Lung (tissue), 12 donors: ENCODE results near the gene PAFAH1B1. TPM values are rescaled to one million over a fixed set of nuclear protein-coding genes. Genes with fewer than 3 reads are reported as not detected.

Source experiments
- ATAC-seq: fragments of 200-7000 bp; cut with Tn5 transposase; one replicate; pipeline ENCODE4 v1.9.1; 2020; ENCODE audit warnings: moderate number of reproducible peaks; ENCODE audit not compliant: insufficient read depth, low FRiP score
- DNase-seq, 3 donors: peaks; one replicate each; pipeline ENCODE4 v3.0.0-alpha.2; 2013 to 2017
- H3K27ac ChIP-seq, 2 donors: one replicate each; pipeline ENCODE4 v1.5.1; 2013; ENCODE audit warnings: mild to moderate bottlenecking in 2 of 2, moderate library complexity in 2 of 2, control low read depth in 1 of 2, inconsistent platforms in 1 of 2, low read depth in 1 of 2, low read length in 1 of 2
- H3K27me3 ChIP-seq, 3 donors: one replicate each; pipeline ENCODE4 v1.5.1; 2013; ENCODE audit warnings: low read length in 2 of 3; ENCODE audit not compliant: control insufficient read depth in 3 of 3, insufficient read depth in 3 of 3
- H3K36me3 ChIP-seq, 4 donors: one replicate each; pipeline ENCODE4 v1.5.1; 2013; ENCODE audit warnings: low read length in 4 of 4, mild to moderate bottlenecking in 1 of 4, moderate library complexity in 1 of 4; ENCODE audit not compliant: control insufficient read depth in 4 of 4, insufficient read depth in 4 of 4
- H3K4me1 ChIP-seq, 5 donors: one replicate each; pipeline ENCODE4 v1.5.1; 2013; ENCODE audit warnings: low read length in 5 of 5, mild to moderate bottlenecking in 2 of 5, moderate library complexity in 1 of 5; ENCODE audit not compliant: control insufficient read depth in 5 of 5, insufficient read depth in 5 of 5
- H3K4me3 ChIP-seq: one replicate; pipeline ENCODE4 v1.5.1; 2013; ENCODE audit warnings: mild to moderate bottlenecking, control low read depth, moderate library complexity
- H3K9ac ChIP-seq, 2 donors: one replicate each; pipeline ENCODE4 v1.5.1; 2013; ENCODE audit warnings: low read length in 2 of 2, control low read depth in 1 of 2; ENCODE audit not compliant: insufficient read depth in 1 of 2
- H3K9me3 ChIP-seq, 4 donors: one replicate each; pipeline ENCODE4 v1.5.1; 2013; ENCODE audit warnings: low read length in 3 of 4, mild to moderate bottlenecking in 1 of 4, moderate library complexity in 1 of 4; ENCODE audit not compliant: control insufficient read depth in 4 of 4, insufficient read depth in 3 of 4
- WGBS, 2 donors: extraction: QIAGEN DNeasy Blood & Tissue Kit; methylation state at CpG; one replicate each; pipeline ENCODE4 v1.1.7; 2013; 5-methylcytosine and 5-hydroxymethylcytosine counted together
- polyA plus RNA-seq, 2 donors: library from polyadenylated mRNA; stranded (reverse); fragments of 200-250 nt; gene quantifications; one replicate each; pipeline ENCODE4 v1.2.1, GENCODE V29; 2013
- total RNA-seq, 2 donors: library from RNA; depleted of rRNA in 1 of 2; stranded (reverse); fragments of >200 nt in 1 of 2; gene quantifications; one replicate each; pipeline ENCODE4 v1.2.1, GENCODE V29; 2014 to 2021
- TF ChIP-seq, protein P1 (sequence below): IDR thresholded peaks from 2 replicates; pipeline ENCODE4 v1.5.1; 2012; ENCODE audit warnings: mild to moderate bottlenecking; ENCODE audit errors: control extremely low read depth, extremely low read depth
- donor health status: control.
- donor health status: control.
- donor health status: Bipolar disorder and iron deficiency.
- donor health status: healthy.
- donor health status: DM: yes; HTN: yes; CAD: no.

The PAFAH1B1 gene
- total and polyA plus RNA-seq, 4 donors, result 53.4 to 182 (median 85.5) TPM

DNA sequence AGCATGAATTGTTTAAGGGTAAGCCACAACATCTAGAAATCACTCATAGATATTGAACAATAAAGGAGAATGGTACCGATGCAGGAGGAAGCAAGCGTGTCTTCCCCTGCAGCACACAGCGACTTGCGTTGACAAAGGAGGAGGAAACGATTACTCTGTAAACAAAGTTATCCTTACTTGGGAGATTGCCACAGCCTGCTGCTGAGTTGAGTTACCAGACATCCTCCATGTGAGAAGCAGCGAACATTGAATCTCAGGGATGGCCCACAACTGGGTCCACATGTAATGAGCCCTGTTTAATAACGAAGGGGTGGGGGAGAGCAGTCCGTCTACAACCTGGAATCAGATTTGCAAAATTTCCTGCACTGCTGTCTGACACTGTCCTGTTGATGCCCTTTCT, 90.5 kb downstream of the PAFAH1B1 start:
- H3K9ac ChIP-seq, result no peak overlapping the region
- no peak overlapping the region for H3K27ac ChIP-seq
- peak; percentile 33 to 84 (median 68) for DNase-seq

DNA sequence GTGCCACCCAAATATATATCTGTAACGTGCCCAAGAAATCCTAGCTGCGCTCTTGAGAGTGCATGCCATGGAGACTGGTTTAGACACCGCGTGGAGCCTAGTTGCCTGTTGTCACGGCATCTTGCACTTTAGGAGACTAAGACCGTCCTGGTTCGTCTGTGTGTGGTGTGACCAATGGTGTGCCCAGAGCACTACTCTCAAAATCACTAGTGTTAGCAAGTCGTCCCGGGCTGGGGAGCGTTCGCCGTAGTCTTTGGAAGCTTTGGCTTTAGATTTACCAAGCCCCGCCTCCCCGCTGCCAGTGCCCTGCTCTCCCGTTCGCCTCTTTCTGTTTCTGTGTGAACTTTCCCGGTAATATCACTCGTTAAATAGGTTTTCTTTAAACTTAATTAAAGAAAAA, 91.1 kb downstream of the PAFAH1B1 start:
- DNase-seq, result no peak
- no peak overlapping the region for H3K9ac ChIP-seq
- 93 to 94% methylated on average over 18 of the region's 18 CpGs for WGBS, 2 donors
- H3K27me3 ChIP-seq, result no peaks in the 10 kb centered on the region
- TF ChIP-seq, protein P1, sequence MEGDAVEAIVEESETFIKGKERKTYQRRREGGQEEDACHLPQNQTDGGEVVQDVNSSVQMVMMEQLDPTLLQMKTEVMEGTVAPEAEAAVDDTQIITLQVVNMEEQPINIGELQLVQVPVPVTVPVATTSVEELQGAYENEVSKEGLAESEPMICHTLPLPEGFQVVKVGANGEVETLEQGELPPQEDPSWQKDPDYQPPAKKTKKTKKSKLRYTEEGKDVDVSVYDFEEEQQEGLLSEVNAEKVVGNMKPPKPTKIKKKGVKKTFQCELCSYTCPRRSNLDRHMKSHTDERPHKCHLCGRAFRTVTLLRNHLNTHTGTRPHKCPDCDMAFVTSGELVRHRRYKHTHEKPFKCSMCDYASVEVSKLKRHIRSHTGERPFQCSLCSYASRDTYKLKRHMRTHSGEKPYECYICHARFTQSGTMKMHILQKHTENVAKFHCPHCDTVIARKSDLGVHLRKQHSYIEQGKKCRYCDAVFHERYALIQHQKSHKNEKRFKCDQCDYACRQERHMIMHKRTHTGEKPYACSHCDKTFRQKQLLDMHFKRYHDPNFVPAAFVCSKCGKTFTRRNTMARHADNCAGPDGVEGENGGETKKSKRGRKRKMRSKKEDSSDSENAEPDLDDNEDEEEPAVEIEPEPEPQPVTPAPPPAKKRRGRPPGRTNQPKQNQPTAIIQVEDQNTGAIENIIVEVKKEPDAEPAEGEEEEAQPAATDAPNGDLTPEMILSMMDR, result no peak
- H3K27ac ChIP-seq, result no peak overlapping the region
- ATAC-seq, result no peak
- H3K9me3 ChIP-seq, result peaks cover 0 to 2% (median 0%) of the 10 kb centered on the region in 4 donors
- H3K36me3 ChIP-seq, result peaks cover 20 to 38% (median 21%) of the 10 kb centered on the region in 4 donors
- H3K4me3 ChIP-seq, result no peak overlapping the region
- H3K4me1 ChIP-seq, result peaks cover 0 to 10% (median 8%) of the 10 kb centered on the region in 5 donors

More for the DNA sequence above, 90.5 kb downstream of the PAFAH1B1 start:
- H3K36me3 ChIP-seq, result peaks cover 20 to 41% (median 24%) of the 10 kb centered on the region in 4 donors
- TF ChIP-seq, protein P1, result no peak
- WGBS, 2 donors, result 46 to 65% methylated on average over 8 of the region's 8 CpGs
- no peak overlapping the region for H3K4me3 ChIP-seq
- H3K4me1 ChIP-seq, result peaks cover 0 to 8% (median 4%) of the 10 kb centered on the region in 5 donors
- peaks cover 0 to 2% (median 0%) of the 10 kb centered on the region in 4 donors for H3K9me3 ChIP-seq
- H3K27me3 ChIP-seq, result no peaks in the 10 kb centered on the region
- ATAC-seq, result no peak

DNA sequence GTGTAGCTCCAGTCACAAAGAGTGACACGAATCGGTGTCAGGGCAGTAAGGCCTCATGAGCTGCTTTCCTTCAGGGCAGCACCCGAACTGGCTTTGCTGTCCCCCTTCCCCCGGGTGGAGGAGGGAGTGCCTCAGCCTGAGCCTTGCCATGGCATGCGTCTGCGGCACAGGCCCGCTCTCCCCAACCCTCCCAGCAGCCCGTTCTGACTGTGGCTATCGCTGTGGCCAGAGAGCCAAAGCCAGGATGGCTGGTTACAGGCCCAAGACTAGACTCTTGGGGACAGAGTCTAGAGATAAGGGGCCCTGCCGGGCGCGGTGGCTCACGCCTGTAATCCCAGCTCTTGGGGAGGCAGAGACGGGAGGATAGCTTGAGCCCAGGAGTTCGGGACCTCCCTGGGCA, 92.2 kb downstream of the PAFAH1B1 start:
- WGBS, 2 donors, result 90 to 91% methylated on average over 15 of the region's 15 CpGs
- Histone ChIP-seq H3K4me1 (peaks cover 0 to 11% (median 8%) of the 10 kb centered on the region in 5 donors), H3K27ac (no peak overlapping the region), H3K36me3 (peaks cover 10 to 29% (median 21%) of the 10 kb centered on the region in 4 donors), H3K4me3 (no peak overlapping the region), H3K9ac (no peak overlapping the region), H3K9me3 (peaks cover 0 to 2% (median 0%) of the 10 kb centered on the region in 4 donors), H3K27me3 (no peaks in the 10 kb centered on the region)
- DNase-seq, result no peak
- TF ChIP-seq, protein P1, result no peak
- no peak for ATAC-seq

DNA sequence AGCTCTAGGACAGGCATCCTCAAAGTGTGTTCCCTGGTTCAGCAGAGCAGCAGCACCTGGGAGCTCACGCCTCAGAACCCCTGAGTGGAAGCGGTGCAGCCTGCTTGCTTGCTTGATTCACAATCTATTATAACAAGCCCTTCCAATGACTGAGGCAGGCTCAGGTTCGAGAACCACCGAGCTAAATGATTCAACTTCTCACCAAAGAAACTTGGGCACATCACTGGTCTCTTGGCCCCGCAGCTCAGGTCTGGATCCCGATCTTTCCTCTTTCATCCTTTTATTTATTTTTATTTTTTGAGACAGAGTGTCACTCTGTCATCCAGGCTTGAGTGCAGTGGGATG, 93.6 kb downstream of the PAFAH1B1 start:
- TF ChIP-seq, protein P1, result no peak
- Histone ChIP-seq H3K9ac (no peak overlapping the region), H3K4me1 (peaks cover 0 to 11% (median 8%) of the 10 kb centered on the region in 5 donors), H3K27me3 (no peaks in the 10 kb centered on the region), H3K27ac (no peak overlapping the region), H3K4me3 (no peak overlapping the region), H3K9me3 (peaks cover 0 to 2% (median 0%) of the 10 kb centered on the region in 4 donors), H3K36me3 (peaks cover 8 to 26% (median 16%) of the 10 kb centered on the region in 4 donors)
- WGBS, 2 donors, result 89 to 97% methylated on average over 6 of the region's 6 CpGs
- ATAC-seq (no peak), DNase-seq (no peak)
